ENCODE measurements around the gene HLA-F. TPM values are rescaled to one million over a fixed set of nuclear protein-coding genes. Genes with fewer than 3 reads are reported as not detected.

Gene HLA-F
- total and polyA plus RNA-seq, 9 donors = 16.3 to 61.6 (median 29.6) TPM

GRCh38 chr6:29757282-29757681 is 34.0 kb downstream of the HLA-F start:
- H3K4me3 ChIP-seq = no peak overlapping the region
- no peaks in the 10 kb centered on the region for H3K9me3 ChIP-seq
- intact Hi-C loops (cut with DNase I) = loop anchor here in 1 of 4 donors (10.0 kb wide), 1 partner anchor 52 kb away; no protein-coding TSS in a partner anchor
- no peaks in the 10 kb centered on the region for H3K27me3 ChIP-seq
- TF ChIP-seq EP300 (IDR thresholded peaks at IDR 0.05) (no peak), CTCF (IDR thresholded peaks at IDR 0.05) (no peak)
- DNase-seq = no peak
- no peaks in the 10 kb centered on the region for H3K4me1 ChIP-seq (ENCODE audit: insufficient read depth)
- 35 to 77% (median 69%) methylated on average over 2 of the region's 2 CpGs for WGBS, 3 donors
- H3K36me3 ChIP-seq = no peaks in the 10 kb centered on the region
- H3K27ac ChIP-seq = no peak overlapping the region

GRCh38 chr6:29757701-29758293 is 34.6 kb downstream of the HLA-F start:
- WGBS, 3 donors = 9 to 19% (median 10%) methylated on average over 2 of the region's 2 CpGs

GRCh38 chr6:29758761-29759160 is 35.5 kb downstream of the HLA-F start:
- Histone ChIP-seq H3K27me3 (no peaks in the 10 kb centered on the region), H3K36me3 (no peaks in the 10 kb centered on the region), H3K9me3 (no peaks in the 10 kb centered on the region), H3K4me3 (no peak overlapping the region), H3K27ac (no peak overlapping the region), H3K4me1 (ENCODE audit: insufficient read depth) (no peaks in the 10 kb centered on the region)
- no peak for DNase-seq
- TF ChIP-seq CTCF (IDR thresholded peaks at IDR 0.05) = no peak
- 41 to 52% (median 42%) methylated on average over 2 of the region's 2 CpGs for WGBS, 3 donors
- intact Hi-C loops (cut with DNase I) = loop anchor here in 1 of 4 donors (10.0 kb wide), 1 partner anchor 54 kb away; no protein-coding TSS in a partner anchor

More at GRCh38 chr6:29757701-29758293, 34.6 kb downstream of the HLA-F start:
- Histone ChIP-seq H3K4me1 (ENCODE audit: insufficient read depth) (no peaks in the 10 kb centered on the region), H3K9me3 (no peaks in the 10 kb centered on the region), H3K4me3 (no peak overlapping the region), H3K36me3 (no peaks in the 10 kb centered on the region), H3K27me3 (no peaks in the 10 kb centered on the region), H3K27ac (no peak overlapping the region)
- no peak for DNase-seq
- intact Hi-C loops (cut with DNase I) = loop anchor here in 1 of 4 donors (10.0 kb wide), 1 partner anchor 53 kb away; no protein-coding TSS in a partner anchor
- TF ChIP-seq EP300 (IDR thresholded peaks at IDR 0.05) (no peak), CTCF (IDR thresholded peaks at IDR 0.05) (no peak), POLR2A (IDR thresholded peaks at IDR 0.05) (no peak)

- TF ChIP-seq EP300 (IDR thresholded peaks at IDR 0.05) (no peak), POLR2A (IDR thresholded peaks at IDR 0.05) (no peak), CTCF (IDR thresholded peaks at IDR 0.05) (no peak)
- intact Hi-C loops (cut with DNase I) = loop anchor here in 1 of 4 donors (10.0 kb wide), 1 partner anchor 55 kb away; no protein-coding TSS in a partner anchor
- DNase-seq = no peak
- H3K4me1 ChIP-seq (ENCODE audit: insufficient read depth) = no peaks in the 10 kb centered on the region
- 63 to 73% (median 71%) methylated on average over 5 of the region's 5 CpGs for WGBS, 3 donors
- no peaks in the 10 kb centered on the region for H3K9me3 ChIP-seq
- H3K27ac ChIP-seq = no peak overlapping the region
- H3K4me3 ChIP-seq = no peak overlapping the region
- no peaks in the 10 kb centered on the region for H3K36me3 ChIP-seq
- no peaks in the 10 kb centered on the region for H3K27me3 ChIP-seq
These were observed 36.2 kb downstream of the HLA-F start for GRCh38 chr6:29759457-29759856.
